ENCODE measurements around the gene COPS8.

Gene COPS8

DNA sequence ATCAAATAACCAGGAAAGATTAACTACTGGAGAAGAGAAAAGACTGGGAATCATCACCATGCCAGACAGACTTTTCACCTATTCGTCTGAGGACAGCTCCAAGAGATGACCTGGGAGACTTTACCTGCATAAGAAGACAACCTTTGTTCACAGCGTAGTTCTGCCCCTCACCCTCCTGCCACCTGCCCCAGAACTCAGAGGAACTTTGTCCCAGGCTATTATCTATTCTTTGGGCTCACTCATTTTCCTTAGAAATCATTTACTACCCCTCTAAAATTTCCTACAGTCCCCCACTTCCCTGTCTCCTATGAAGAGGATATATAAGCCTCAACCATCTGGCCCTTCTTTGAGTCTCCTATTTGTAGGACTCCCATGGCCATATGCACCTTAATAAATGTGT lies 19.3 kb upstream of the COPS8 start:
- peak; percentile 65 to 87 for DNase-seq

GRCh38 chr2:237068005-237068576 lies 17.6 kb upstream of the COPS8 start:
- no peak for DNase-seq

DNA sequence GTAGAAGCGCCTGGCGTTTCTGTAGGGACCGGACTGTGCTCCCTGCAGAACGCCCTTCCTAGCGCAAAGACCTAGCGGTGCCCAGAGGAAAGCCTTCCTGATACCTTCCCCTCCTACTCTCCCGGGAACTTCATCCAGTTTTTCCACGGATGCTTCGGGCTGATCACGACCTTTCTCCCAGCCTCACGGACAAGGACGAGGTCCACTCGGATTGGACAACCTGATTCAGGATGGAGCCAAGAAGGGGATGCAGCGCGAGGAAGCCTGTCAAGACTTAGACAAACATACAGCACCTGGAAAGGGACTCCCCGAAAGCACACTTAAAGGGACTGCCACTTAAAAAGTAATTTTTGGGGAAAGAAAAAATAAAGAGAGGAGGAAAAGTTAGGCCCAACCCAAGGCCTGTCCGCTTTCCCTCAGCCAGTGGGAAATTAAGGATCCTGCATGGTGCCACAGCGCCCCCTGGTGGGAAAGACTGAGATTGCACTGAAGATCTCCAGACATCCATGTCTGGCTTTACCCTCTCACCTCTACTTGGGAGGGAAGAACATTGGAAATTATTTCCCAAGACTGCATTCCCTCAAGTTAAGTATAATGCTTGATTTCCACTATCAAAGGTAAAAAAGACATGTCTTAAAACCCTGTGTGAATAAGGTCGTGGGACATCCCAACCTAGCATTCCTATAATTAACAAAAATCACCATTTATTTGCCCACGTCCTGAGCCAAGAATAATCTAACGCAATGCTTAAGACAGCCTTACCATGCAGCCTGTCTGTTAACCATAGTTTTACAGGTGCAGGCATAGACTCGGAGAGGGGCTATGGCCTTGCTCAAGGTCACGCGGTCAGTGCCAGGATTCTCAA lies 13.4 kb upstream of the COPS8 start:
- peak in 1 of 2 experiments; percentile 56 for DNase-seq

- no peak for DNase-seq
Measured at GRCh38 chr2:237073552-237073951, 12.1 kb upstream of the COPS8 start.

GRCh38 chr2:237074211-237074993 lies 11.3 kb upstream of the COPS8 start:
- DNase-seq, result no peak

DNA sequence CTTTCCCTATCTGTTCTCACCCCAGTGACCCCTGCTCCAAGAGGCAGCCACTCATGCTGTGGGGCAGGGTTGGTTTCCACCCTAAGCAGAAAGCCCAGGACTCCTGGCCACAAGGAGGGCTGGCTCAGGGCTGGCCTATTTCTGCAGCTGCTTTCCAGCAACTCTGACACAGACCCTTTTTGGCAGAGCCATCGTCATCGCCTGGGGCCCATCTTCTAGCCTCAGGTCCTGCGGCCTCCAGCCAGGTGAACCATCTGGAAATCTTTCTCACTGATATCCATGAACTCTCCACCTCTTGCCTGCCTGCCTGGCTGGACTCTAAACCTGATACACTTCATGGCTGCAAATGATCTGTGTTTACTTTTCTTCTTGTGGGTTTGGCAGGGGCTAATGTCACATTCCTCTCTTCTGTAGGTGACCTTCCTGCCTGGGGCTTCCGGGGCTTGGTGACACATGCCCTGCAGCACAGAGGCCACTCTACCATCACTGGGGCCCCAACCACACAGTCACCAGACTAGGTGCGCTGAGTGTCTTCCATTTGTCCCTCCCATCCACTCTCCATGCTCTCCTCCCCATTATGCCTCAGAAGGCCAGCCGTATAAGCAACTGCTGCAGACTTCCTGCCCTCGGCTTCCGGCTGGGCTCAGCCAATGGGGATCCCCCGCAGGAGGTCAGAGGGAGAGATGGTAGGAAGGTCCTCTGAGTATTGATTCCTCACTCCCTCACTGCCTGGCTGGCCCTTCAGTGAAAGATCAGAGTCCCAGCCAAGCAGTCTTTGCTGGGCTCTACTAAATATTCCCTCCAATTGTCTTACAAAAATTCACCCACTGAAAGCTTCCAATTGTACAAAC lies 9.7 kb upstream of the COPS8 start:
- DNase-seq, result no peak

DNA sequence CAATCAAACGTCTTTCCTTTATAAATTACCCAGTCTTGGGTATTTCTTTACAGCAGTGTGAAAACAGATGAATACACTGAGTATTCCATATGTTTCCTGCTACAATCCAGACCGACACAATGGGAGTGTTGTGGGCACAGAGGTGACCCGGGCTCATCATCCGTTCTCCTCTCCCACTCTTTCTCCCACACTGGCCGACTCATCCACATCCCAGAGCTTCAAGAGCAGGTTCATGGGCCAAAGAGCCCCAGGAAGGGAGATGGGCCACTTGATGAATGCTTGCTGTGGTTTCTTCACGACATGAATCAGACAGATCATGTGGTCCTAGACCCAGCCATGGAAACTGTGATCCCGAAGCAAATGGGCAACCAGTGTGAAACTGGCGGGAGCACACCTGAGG lies 4.1 kb upstream of the COPS8 start:
- no peak for DNase-seq

- DNase-seq, result no peak
Measured at GRCh38 chr2:237083026-237083425, 2.7 kb upstream of the COPS8 start.

DNA sequence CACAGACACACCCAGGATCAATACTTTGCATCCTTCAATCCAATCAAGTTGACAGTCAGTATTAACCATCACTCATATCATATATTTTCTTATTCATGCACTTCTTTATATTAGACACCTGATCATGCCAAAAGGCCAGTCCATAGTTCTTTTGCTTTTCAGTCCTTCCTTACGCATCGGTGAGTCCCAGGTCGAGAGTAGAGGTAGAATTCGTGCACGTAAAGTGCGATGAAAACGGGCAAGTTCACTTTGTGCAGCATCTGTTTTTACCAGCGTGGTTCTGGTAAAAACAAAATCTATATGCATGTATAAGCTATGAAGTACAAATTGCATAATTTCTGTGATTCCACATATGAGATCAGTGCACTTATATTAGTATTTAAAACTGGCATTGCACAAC lies 1.2 kb upstream of the COPS8 start:
- DNase-seq, result no peak

- DNase-seq, result no peak
Measured at GRCh38 chr2:237090906-237091305, 5.2 kb downstream of the COPS8 start.

DNA sequence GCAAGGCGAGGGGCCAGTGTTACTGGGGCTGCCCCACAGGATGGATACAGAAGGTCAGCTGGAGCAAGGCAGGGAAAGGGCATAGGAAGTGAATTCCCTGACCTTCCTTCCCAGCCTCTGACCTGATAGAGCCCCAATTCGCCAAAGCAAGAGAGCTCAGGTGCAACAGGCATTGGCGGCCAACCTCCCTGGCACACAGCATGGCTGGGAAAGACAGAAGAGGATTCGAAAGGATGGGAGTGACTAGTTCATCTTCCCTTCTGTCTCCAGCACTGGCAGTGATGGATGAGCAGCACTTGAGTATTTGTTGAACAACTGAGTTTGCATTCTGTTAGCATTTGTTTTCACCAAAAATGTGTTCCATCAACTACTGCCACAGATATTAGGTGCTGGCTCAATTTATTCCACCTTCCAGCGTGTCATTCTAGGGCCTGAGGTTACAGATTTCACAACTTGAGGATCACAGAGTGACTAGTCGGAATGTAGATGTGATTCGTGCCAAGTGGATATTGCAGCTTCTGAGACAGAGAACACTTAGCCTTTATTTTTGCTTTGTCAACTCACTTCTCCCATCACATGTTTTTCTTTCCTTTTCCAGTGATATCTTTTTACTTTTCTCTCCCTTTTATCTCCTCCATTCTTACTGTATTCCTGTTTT lies 6.2 kb downstream of the COPS8 start:
- no peak for DNase-seq

DNA sequence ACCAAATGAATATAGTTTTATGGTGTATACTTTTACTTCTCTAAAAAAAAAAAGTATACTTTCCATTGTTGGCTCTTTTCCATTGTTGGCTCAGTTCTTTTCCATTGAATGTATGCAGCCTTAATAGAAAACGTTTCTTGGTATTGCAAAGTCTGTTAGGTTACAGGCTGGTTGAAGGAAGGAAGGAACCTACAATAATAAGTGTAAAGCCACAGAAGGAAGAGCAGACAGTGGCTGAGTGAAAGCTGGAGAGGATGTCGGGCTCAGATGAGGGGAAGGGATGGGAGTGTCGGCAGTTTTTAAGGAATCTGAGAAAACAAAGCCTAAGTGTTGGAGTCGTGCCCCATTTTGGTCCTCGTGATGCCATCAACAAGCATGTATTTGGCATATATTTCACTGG lies 6.8 kb downstream of the COPS8 start:
- DNase-seq, result no peak

GRCh38 chr2:237092920-237093781 lies 7.5 kb downstream of the COPS8 start:
- peak in 1 of 2 experiments; percentile 58 for DNase-seq

DNA sequence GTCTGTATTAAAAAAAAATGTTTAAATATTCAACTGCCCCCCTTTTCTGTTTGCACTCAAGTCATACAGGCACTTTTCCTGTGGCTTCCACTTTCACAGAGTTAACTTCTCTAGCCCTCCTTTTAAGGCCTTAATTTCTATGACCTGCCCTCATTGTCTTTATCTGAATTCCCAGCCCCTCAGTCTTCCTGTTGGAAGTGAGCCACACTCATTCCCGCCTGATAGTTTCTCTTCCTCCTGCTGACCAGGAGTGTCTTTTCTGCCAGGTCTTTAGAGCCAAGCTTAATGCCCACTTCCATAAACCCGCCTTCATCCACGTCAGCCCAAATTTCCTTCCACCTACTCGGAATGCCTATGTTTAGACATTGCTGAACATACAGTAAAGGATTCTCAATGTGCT lies 10.5 kb downstream of the COPS8 start:
- no peak for DNase-seq

GRCh38 chr2:237096911-237097310 lies 11.2 kb downstream of the COPS8 start:
- DNase-seq, result no peak

DNA sequence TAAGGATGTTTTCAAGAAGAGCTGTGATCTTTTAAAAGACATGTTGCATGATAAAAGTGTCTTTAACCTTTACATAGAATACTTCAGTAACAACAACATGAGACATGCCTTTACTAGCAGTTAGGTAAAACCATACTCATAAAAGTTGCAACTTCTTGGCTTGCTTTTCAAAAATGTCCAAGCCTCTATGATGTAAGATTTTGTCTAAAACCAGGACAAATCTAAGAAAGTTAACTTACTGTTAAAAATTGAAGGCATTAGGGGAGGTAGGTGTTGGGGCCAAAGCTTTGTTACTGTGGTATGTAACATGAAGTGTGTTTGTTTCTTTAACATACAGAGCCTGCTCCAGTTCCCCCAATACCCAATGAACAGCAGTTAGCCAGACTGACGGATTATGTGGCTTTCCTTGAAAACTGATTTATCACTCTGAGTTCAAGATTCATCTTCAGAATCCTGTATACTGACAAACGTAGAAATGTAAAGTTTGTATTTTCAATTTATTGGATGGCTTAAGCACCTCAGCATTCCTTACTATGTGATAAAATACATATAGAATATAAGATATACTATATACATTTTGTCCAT lies 11.7 kb downstream of the COPS8 start:
- no peak for DNase-seq

DNA sequence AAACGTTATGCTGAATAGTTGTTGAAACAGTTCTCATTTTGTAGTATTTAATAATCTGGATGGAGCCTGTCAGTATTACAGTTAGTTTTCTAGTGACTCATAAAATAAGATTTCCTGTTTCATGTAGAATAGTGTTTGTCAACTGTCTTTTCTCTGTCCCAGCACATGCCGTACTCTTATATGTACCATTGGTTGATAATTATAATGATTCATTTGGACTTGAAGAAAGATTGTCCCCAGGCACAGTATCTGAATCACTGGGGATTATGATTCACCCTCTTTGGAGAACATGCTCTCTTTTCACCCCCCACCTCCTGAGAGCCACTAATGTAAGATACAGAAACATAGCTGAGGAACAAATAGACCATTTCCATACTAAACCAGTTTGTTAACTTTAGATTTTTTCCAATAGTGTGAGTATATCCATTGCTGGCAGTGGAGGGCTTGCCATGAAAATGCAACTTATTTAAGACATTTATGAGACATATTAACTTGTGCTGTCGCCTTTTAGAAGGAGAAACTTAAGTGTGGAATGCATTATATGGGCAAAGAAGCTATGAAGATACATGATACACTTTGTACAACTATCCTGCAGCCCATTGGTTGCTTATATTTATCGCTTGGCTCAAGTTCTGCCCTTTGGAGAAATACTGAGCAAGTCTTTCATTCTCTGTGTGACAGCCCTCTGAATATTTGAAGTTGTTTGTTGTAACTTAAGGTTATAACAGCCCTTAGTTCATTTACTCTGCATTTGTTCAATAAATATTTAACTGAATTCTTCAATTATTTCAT lies 12.4 kb downstream of the COPS8 start:
- no peak for DNase-seq

DNA sequence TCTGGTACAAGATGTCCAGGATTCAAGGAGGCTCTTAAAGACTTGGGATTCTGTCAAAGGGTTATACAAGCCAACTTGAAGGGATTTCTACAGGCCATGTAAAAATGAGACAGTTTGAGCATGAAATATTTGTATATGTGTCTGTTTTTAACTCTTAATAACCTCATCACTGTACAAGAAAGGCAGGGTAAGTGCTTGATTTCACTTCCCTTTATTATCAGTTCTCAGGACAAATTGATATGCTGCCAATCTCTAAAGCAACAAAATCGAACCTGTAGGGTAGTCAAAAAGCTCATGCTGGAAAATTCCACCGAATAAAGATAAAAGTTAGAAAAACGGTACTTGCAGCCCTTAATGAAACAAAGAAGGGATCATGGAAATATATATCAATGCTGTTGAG lies 14.1 kb downstream of the COPS8 start:
- DNase-seq, result no peak

DNA sequence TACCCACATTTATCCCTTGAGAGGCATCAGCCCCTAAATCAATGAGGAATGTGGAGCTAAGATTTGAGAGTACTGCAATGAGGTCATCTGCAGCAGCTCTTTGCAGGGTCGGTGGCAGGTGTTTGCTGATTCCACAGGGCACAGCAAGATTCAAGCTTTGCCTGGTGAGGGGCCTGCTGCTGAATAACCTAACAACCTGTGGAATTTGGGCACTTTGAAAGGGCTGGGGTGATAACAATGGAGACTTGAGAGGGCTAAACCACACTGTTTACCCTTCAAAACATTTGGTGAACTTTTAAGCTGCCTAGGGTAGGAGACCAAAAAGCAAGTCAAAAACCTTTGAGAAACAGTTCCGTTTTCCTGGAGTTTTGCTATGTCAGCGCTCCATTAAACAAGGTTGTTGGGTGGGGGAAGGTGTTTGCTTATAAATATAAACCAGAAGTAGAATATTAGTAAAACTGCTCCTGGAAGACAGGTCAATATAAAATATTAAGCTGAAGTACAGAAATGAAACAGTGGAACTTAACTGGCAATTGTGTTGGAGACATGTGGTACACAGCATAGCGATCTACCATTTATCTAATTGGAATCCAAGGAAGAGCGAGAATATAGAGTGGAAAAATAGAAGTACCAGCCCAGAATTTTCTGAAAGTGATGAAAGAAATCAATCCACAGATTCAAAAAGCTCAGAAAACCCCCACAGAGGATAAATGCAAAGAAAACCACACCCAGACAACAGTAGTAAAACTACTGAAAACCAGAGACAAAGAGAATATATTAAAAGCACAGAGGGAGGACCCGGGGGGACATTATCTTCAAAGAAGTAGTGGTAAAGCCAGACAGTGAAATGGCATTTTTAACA lies 15.7 kb downstream of the COPS8 start:
- no peak for DNase-seq

All from NCI-H524 (cell line).